ENCODE measurements around the gene TMEM72.

Gene TMEM72

DNA sequence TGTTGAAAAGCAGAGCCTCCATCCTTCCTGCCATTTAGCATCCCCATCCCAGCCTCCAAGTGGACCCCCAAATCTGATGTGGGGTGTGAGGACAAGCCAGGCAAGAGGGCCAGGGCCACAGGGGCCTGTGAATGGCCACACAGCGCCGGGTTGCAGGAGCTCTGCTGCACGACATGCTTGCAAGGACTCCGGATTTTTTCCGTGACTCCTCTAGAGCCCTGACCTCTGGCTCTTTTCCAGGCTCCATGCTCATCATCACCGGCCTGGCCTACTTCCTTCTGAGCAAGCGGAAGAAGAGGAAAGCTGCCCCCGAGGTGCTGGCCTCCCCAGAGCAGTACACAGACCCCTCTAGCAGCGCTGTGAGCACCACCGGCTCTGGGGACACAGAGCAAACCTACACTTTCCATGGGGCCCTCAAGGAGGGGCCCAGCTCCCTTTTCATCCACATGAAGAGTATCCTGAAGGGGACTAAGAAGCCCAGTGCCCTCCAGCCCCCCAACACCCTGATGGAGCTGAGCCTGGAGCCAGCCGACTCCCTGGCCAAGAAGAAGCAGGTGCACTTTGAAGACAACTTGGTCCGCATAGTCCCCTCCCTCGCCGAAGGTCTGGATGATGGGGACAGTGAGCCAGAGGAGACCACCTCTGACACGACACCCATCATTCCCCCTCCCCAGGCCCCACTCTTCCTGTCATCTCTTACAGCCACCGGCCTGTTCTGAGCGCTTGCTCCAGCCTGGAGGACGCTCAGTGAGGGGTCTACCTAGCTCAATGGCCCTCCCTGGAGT, 23.5 kb downstream of the TMEM72 start:
- DNase-seq (ENCODE audit: low spot score): no peak

DNA sequence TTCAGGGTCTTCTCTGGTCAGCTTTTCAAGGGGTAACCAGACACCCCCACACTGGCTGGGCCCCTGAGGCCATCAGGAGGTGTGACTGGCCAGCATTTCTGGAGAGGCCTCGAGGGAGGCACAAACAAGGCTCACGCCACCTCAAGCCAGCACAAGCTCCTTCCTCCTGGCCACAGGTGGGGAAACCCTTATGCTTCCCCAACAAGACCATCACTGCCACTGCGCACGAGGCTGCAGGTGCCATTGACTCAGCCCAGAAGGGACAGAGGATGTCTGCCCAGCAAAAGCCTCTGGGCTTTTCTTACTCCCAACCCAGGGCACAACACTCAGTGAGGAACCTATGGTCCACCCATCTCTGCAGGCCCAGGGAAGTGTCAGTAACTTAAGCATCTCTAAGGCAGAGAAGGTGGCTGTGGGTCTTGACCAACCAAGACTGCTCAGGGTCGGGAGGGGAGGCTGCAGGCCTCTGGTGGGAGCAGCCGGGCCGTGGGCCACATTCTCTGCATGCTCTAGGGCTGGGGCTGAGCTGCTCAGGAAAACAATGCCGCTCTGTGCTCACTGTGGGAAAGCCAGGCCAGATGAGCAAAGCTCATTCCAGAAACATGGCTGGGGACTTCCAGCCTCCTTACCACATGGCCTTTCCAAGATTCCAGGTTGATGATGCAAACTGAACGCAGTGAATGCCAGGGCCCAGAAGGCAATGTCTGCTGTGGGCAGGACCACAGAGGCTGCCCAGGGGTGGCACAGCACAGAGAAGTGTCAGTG, 24.2 kb downstream of the TMEM72 start:
- DNase-seq (ENCODE audit: low spot score): no peak

DNA sequence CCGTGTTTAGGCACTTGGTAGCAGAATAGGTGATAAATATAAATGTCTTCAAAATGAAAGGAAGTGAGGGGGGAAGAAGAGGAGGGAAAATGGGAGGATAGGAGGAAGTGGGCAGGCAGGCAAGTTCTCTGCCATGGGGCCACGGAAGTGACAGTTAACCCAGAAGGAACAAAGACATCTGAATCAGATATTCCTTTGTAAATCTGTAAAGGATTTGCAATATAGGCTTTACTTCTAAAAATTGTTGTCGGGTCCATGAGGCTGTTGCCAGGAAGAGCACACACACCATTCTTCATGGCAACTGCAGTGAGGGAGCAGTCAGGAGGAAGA, 24.8 kb downstream of the TMEM72 start:
- no peak for DNase-seq (ENCODE audit: low spot score)

DNA sequence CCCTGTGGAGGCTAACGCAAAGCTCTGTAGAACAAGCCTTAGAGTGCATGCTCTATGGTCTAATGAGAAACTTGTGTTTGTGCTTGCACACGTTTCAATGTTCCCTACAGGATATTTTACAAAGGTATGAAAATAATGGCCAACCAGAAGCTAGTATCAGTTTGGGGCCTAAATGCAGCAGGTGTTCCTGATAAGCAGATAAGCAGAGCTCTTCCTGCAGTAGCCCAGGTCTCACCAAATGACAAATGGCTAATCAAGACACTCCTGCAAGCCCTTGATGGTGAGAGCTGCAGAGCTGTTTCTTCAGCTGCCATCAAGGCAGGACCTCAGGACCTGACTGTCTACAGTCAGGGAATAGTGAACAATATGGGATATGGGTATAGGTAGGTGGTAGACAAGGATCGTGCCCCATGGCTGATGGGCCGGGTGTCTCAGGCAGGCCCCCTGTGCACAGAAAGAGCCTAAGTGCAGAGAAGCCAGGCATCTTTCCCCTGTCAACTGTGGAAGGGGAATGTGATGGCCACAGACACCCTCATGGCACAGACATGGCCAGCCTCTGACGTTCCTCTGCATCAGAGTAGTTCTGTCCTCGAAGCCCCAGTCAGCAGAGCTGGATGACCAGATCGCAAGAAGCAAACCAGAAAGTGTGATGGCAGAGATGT, 25.3 kb downstream of the TMEM72 start:
- no peak for DNase-seq (ENCODE audit: low spot score)

DNA sequence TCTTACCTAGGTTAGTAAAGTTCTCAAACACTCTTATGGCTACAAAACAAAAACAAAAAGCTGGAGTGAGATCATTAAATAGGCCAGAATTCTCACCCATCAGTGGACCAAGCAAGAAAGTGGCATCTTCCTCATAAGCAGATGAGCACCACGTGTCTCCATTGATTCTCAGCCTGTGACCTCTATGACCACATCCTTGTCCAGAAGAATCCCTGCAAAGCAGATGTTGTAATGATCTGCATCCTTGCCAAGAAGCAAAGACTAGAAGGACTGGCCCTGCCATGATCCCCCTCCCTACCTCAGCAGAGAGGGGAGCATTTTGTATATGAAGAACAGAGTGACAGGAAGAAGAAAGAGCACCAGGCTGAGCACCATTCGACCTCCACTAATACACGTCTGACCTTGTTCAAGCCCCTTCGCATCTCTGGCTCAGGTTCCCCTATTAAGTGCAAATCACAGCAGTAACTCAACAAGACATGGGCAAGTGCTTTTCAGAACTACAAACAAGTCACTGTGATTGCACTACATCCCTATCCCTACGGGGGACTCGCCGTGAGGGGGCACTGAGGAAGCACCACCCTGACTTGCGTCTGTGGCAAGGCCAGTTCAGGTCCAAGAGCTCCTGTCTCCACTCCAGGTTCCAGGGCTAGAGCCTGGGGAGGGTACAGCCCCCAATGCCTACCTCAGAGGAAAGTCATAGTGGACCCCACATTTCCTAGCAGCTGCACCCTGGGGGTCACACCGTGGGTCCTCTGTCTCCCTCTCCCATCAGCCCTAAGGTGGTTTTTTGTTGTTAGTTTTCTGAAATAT, 26.3 kb downstream of the TMEM72 start:
- no peak for DNase-seq (ENCODE audit: low spot score)

DNA sequence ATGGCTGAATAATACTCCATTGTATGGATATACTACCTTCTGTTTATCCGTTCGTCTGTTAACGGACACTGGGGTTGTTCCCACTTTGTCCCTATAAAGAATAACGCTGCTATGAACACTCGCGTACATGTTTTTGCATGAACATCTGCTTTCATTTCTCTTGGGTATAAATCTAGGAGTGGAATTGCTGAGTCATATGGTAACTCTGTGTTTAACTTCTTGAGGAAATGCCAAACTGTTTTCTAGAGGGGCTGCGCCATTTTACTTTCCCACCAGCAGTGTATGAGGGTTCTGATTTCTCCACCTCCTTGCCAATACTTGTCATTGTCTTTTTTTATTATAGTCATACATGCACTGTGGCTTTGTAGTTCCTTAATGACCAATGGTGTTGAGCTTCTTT, 27.8 kb downstream of the TMEM72 start:
- no peak for DNase-seq (ENCODE audit: low spot score)

DNA sequence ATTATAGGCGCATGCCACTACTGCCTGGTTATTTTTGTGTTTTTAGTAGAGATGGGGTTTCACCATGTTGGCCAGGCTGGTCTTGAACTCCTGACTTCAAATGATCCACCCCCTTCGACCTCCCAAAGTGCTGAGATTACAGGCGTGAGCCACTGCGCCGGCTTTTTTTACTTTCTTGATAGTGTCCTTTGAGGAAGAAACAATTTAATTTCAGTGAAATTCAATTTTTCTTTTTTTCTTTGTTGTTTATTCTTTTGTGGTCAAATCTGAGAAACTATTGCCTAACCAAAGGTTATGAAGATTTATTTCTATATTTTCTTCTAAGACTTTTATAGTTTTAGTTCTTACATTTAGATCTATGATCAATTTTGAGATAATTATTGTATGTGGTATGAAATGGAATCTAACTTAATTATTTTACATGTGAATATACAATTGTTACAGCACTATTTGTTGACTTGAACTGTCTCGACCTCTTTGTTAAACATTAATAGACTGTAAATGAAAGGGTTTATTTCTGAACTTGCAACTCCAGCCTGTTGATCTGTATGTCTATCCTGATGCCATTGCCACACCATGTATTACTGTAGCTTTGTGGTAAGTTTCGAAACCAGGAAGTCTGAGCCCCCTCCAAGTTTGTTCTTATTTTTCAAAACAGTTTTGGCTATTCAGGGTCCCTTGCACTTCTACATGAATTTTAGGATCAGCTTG, 28.7 kb downstream of the TMEM72 start:
- DNase-seq (ENCODE audit: low spot score): no peak

DNA sequence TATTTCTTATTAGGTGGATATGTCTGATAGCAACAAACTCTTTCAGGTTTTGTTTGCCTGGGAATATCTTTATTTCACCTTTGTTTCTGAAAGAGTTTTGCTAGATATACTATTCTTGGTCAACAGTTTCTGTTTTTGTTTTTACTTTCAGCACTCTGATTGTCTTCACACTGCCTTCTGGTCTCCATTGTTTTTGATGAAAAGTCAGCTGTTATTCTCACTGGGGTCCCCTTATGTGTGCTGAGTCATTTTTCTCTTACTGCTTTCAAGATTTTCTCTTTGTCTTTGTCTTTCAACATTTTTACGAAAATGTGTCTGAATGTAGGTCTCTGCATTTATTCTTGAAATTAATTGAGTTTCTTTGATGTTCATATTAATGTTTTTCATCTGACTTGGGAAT, 33.2 kb downstream of the TMEM72 start:
- DNase-seq (ENCODE audit: low spot score): no peak

DNA sequence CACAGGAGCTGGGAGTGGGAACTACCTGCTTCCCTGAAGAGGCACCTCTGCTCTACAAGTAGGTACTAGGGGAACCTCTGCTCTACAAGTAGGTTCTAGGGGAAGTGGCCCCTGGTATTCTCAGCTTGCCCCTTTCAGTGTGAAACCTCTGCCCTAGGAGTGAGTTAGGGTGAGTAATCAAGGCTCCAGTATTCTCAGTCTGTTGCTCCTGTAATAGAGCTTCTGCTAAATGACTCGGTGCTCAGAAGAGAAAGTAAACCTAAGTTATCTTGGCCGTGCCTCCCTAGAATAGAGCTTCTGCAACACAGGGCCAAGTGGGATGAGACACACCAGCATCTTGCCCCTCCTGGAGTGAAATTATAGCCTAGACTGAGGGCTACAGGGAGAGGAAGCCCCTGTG, 35.1 kb downstream of the TMEM72 start:
- no peak for DNase-seq (ENCODE audit: low spot score)

DNA sequence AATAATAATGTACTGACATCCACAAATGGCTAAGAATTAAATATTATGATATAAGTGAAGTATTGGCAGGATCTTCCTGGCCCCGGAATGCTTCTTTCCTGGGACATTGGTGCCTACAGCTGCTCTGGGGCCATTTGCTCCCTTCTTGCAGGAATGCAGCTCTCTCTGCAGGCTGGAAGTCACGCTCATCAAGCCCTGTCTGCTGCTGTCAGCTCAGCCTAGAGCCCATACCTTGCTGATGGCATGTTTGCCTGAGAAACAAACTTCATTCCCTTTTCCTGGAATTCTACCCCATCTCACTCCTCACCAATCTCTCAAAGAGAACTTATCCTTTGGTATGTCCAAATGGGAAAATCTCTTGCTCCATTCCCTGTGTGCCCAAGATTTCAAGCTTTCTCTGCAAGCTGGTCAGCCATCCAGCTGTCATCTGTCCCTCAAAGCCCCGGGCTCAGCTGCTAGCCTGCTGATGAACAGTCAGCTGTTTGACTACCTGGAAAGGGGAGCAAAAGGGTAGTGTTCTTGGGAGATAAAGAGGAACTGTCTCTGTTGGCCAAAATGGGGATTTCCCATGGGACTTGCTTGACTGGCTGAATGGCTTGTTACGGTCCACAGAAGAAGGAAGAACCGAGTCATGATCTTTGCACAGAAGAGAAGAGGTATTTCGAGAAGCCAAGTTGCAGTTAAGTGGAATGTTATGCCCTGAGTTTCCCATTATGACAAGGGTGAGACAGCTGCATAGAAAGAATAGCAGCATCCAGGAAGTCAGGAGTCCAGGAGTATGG, 36.4 kb downstream of the TMEM72 start:
- DNase-seq (ENCODE audit: low spot score): no peak

DNA sequence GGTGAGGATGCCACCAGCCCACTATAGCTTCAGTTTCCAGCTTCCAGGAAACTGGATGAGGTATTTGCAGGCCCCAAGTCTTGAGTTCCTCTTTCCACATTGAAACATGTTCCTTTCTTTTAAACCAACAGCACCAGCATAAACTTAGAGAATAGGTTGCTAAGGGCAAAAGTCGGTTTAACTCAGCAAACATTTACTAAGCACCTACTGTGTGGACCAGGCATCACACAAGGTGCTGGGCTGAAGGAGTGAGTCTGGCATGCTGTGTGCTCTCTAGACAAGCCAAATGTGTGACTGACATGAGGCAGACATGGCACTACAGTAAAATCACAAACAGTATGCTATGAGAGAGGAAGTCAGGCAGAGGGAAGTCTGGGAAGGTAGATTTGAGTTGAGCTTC, 37.5 kb downstream of the TMEM72 start:
- no peak for DNase-seq (ENCODE audit: low spot score)

DNA sequence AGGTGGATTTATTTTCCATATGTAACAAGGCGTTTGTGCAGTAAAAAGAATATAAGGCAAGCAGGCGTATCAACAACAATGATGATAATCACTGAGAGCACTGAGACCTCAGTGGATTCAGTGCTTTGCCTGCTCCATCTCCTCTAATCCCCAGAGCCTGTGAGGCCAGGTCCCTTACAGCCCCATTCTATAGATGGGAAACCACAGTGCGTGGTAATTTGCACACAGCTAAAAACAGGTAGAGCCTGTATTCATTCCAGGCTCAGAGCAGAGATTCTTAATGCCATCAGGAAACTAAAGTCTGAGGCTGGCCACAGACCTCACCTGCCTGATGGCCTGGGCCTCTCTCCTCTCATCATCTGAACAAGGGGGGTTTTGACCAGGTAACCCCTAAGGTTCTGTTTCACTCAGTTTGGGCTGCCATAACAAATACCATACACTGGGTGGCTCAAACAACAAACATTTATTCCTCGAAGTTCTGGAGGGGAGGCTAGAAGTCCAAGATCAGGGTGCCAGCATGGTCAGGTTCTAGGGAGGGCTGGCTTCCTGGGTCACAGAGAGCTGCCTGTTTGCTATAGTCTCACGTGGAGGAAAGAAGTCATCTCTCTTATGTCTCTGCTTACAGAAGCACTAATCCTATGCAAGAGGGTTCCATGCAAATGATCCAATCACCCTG, 38.1 kb downstream of the TMEM72 start:
- DNase-seq (ENCODE audit: low spot score): no peak

DNA sequence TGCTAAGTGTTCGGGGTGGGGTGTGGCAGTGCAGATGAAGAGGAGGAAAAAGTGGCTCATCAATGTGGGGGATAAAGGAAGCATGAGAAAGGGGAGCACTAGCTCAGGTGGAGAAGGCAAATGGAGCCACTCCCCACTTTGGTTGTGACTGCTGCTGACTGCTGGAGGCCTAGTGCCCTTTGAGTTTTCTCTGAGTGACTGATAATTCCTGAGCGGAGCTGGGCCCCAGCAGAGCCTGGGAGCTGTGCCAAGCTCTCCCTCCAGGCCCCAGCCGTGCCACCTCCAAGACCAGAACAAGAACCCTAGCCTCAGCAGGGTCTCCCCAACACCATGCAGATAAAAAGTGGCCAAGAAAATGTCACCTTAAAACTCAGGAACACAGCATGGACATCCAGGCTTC, 38.8 kb downstream of the TMEM72 start:
- no peak for DNase-seq (ENCODE audit: low spot score)

DNA sequence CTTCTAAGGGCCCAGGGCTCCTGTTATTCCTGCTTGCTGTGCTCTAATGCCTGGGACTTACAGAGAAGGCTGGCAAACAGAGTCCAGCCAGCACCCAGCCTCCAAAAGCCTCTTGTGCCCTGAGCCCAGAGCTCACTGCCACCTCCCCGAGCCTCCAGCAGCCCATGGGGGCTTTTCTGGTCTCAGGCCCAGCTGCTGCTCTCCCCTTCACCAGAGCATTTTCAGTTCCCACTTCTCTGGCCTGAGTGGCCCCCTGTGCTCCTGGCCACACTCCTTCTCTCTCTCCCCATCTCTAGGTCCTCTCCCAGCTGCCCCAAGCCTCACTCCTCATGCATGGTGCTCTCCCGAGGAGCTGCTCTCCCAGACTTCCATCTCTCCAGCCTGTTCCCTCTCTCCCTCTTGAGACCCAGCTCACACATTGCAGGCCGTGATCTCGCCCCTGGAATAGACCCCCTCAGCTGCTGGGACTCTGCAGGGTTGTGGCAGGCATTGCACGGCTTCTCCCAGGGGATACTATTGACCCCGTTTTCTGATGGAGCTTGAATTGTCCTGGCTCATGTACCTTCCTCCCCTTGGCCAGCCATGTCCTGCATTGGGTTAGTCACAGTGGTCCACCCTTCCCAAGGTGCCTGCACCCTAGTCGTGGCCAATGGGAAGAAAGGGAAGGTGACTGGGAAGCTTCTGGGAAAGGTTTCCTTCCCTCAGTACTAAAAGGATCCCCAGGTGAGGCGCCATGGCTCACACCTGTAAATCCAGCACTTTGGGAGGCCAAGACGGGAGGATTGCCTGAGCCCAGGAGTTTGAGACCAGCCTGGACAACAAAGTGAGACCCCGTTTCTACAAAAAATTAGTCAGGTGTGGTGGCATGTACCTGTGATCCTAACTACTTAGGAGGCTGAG, 39.4 kb downstream of the TMEM72 start:
- no peak for DNase-seq (ENCODE audit: low spot score)

DNA sequence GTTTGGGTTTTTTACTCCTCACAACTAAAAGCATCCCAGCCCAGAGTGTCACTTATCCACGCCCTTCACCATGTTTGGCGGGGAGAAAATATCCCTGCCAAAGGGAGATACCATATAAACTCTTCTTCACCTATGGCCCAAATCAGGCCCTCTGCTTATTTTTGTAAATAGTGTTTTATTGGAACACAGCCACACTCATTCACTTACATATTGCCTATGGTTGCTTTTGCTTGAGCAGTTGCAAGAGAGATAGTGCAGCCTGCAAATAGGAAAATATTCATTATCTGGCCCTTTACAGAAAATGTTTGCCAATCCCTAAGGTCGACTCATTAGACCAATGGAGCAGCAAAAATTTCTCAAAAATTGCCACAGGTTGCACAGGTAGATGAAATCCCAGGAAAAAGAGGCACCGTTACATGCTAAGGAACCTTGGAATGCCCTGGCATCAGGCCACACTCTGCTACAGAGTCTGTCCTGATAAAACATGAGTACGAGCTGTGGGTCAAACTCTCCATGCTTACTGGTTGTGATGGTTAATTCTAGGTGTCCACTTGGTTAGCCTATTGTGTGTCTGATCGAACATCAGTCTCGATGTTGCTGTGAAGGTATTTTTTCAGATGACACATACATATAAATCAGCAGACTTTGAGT, 40.6 kb downstream of the TMEM72 start:
- no peak for DNase-seq (ENCODE audit: low spot score)

DNA sequence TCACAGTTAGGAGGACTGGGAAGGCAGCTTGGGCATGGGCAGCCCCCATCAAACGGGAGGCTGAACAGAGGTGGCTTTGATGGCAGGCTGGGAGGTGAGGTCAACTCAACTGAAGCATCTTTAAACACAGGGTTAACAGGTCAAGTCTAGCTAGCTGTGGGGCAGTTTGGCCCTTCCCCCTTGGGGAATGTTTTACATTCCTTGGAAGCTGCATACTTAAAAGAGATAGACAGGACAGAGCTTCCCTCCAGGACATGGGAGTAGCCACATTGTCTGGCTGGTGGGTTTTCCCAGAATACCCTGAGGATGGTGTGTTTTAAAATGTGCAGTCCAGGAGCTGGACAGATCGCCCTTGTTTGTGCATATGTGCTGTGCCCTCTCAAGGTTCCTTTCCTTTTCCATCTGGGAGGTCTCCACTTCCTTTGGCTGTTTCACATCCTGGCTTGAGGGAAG, 41.7 kb downstream of the TMEM72 start:
- no peak for DNase-seq (ENCODE audit: low spot score)

DNA sequence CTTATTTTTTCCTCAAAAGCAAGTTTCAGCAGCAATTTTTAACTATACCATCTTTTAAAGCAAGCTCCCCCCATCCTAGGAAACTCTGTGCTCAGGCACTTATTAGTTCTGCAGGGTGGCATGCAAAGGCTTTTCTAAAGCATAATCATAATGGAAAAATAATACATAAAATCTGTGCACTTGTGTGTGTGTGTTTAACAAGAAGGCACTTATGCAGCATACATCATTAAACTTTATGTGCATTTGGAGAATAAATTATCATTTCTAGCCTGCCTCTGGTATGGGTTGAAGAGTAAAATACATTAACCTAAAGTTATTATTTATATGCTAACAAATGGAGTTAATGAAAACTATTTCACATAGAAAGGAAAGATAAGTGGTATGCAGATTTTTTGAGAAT, 42.9 kb downstream of the TMEM72 start:
- no peak for DNase-seq (ENCODE audit: low spot score)

DNA sequence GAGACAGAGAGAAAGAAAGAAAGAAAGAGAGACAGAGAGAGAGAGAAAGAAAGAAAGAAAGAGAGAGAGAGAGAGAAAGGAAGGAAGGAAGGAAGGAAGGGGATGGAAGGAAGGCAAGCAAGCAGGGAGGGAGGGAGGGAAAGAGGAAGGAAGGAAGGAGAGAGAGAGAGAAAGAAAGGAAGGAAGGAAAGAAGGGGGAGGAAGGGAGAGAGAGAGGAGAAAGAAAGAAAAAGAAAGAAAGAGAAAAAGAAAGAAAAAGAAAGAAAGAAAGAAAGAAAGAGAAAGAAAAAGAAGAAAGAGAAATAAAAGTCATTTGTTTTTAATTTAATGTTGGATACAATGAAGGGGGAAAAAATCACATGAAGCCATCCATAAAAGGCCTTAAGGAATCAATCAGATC, 43.8 kb downstream of the TMEM72 start:
- DNase-seq (ENCODE audit: low spot score): no peak

All from hematopoietic multipotent progenitor cell treated with erythropoietin and hydrocortisone succinate and interleukin-3 and kit ligand, for 17 days (in vitro differentiated cells).